HL-60 (cell line): Measurements from ENCODE around the gene FOXN1.
"Not testable (repeated sequence)": the region's sequence is repeated elsewhere in the genome, so short reads cannot be mapped to it uniquely, and the experiment has no call there.

Experiments used
- DNase-seq, 2 experiments: peaks; one replicate each; pipeline ENCODE4 v3.0.0-alpha.2; 2010 to 2020; ENCODE audit warnings: low read depth in 1 of 2, low spot score in 1 of 2
- H3K27ac ChIP-seq: fragments of 250-450 bp; sonication (Bioruptor Pico); replicated peaks from 2 replicates; pipeline ENCODE4 v1.5.1; 2020; ENCODE audit warnings: mild to moderate bottlenecking, moderate library complexity
- H3K27me3 ChIP-seq: fragments of 250-450 bp; sonication (Bioruptor Pico); 2 replicates; pipeline ENCODE4 v1.5.1; 2021; ENCODE audit warnings: mild to moderate bottlenecking, moderate library complexity; ENCODE audit not compliant: insufficient read depth, poor library complexity, severe bottlenecking
- H3K4me3 ChIP-seq: replicated peaks from 2 replicates; pipeline ENCODE4 v1.5.1; 2011; ENCODE audit warnings: mild to moderate bottlenecking, control low read depth, low read length; ENCODE audit not compliant: insufficient read depth
- CTCF ChIP-seq: IDR thresholded peaks from one replicate; pipeline ENCODE4 v1.5.1; 2011; ENCODE audit warnings: low read length, control low read depth, inconsistent platforms; ENCODE audit not compliant: insufficient read depth
- GABPA ChIP-seq: IDR thresholded peaks from 2 replicates; pipeline ENCODE4 v1.6.1; 2012; ENCODE audit warnings: low read depth
- POLR2AphosphoS5 ChIP-seq: IDR thresholded peaks from 2 replicates; pipeline ENCODE4 v1.6.1; 2012; ENCODE audit warnings: low read depth
- SPI1 ChIP-seq: IDR thresholded peaks from 2 replicates; pipeline ENCODE4 v1.6.1; 2012; ENCODE audit warnings: low read depth, mild to moderate bottlenecking, borderline replicate concordance
- TF ChIP-seq, protein P1 (sequence below): IDR thresholded peaks from 2 replicates; pipeline ENCODE4 v1.6.1; 2012; ENCODE audit warnings: low read depth; ENCODE audit not compliant: insufficient replicate concordance

Gene FOXN1

GRCh38 chr17:28520687-28521086 lies 14.5 kb downstream of the FOXN1 start:
- Histone ChIP-seq H3K4me3 (no peak overlapping the region), H3K27me3 (no peaks in the 10 kb centered on the region), H3K27ac (no peak overlapping the region)
- TF ChIP-seq GABPA (no peak), POLR2AphosphoS5 (no peak), SPI1 (no peak), CTCF (no peak)
- TF ChIP-seq, protein P1, sequence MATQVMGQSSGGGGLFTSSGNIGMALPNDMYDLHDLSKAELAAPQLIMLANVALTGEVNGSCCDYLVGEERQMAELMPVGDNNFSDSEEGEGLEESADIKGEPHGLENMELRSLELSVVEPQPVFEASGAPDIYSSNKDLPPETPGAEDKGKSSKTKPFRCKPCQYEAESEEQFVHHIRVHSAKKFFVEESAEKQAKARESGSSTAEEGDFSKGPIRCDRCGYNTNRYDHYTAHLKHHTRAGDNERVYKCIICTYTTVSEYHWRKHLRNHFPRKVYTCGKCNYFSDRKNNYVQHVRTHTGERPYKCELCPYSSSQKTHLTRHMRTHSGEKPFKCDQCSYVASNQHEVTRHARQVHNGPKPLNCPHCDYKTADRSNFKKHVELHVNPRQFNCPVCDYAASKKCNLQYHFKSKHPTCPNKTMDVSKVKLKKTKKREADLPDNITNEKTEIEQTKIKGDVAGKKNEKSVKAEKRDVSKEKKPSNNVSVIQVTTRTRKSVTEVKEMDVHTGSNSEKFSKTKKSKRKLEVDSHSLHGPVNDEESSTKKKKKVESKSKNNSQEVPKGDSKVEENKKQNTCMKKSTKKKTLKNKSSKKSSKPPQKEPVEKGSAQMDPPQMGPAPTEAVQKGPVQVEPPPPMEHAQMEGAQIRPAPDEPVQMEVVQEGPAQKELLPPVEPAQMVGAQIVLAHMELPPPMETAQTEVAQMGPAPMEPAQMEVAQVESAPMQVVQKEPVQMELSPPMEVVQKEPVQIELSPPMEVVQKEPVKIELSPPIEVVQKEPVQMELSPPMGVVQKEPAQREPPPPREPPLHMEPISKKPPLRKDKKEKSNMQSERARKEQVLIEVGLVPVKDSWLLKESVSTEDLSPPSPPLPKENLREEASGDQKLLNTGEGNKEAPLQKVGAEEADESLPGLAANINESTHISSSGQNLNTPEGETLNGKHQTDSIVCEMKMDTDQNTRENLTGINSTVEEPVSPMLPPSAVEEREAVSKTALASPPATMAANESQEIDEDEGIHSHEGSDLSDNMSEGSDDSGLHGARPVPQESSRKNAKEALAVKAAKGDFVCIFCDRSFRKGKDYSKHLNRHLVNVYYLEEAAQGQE = no peak
- no peak for DNase-seq

DNA sequence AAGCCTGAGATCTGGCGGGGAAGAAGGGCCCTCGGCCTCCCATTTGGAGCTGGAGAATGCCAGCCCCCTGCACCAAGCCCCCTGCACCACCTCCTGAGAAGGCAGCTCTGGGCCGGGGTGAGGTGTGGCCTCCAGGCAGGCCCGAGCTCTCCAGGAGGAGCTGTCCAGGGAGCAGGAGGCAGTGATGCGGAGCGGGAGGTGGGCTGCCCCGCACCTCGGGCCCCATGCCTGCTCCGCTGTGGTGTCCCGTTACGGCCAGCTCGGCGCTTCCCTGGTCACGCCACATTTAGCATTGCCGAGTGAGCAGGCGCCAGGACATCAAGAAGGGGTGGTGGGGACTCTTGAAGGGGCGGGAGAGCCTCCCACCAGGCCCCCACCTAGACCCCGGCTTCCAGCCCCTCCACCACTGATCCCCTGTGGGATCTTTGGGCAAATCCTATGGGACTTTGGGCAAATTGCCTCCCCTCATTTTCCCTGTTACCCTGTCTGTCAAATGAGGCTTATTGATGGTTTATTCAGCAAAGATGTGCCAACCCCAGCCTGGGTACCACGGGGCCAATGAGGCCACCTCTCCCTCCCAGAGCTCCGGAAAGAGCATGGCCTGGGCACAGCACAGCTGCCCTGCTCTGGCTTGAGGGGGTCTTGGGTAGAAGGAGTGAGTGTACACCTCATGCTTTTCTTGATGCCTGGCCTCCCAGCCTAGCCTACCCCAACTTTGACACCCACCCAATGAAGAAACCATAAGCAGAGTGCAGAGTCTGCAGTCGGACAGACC lies 15.3 kb downstream of the FOXN1 start:
- Histone ChIP-seq H3K4me3 (no peak overlapping the region), H3K27ac (no peak overlapping the region), H3K27me3 (no peaks in the 10 kb centered on the region)
- DNase-seq = no peak
- TF ChIP-seq CTCF (no peak), GABPA (no peak), SPI1 (no peak), POLR2AphosphoS5 (no peak)
- TF ChIP-seq, protein P1 = no peak

- not testable (repeated sequence) for H3K27ac ChIP-seq, H3K27me3 ChIP-seq, H3K4me3 ChIP-seq, DNase-seq
Measured at GRCh38 chr17:28522281-28522680, 16.1 kb downstream of the FOXN1 start.

DNA sequence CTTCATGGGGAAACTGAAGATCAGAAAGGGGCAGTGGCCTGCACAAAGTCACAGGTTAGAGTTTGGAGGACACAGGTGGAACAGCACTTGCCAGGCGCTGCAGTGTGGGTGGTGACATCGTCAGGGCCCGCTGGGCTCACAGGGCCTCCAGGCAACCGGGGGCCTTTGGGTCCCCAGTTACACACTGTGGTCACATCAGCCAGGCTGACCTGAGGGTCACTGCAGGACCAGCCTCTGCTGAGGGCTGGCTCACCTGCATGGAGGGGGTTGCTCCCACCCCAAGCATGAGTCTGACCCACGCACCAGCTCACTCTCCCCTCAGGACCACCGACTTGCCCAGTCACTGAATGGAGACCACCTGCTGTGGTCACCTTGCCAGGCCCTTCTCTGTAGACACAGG lies 17.0 kb downstream of the FOXN1 start:
- H3K27ac ChIP-seq = no peak overlapping the region
- H3K27me3 ChIP-seq = no peaks in the 10 kb centered on the region
- DNase-seq = no peak
- no peak overlapping the region for H3K4me3 ChIP-seq
- TF ChIP-seq, protein P1 = no peak
- TF ChIP-seq POLR2AphosphoS5 (no peak), SPI1 (no peak), CTCF (no peak), GABPA (no peak)
